Nephron progenitor cell (in vitro differentiated cells): ENCODE data around the gene TXNRD2.

ENCODE experiments used
- DNase-seq: peaks from one replicate; pipeline ENCODE4 v3.0.0; 2021
- H3K27ac Mint-ChIP-seq: 2 replicates; pipeline ENCODE4 v1.8.0; 2021; ENCODE audit warnings: mild to moderate bottlenecking, moderate library complexity, mixed read lengths
- H3K27me3 Mint-ChIP-seq: 2 replicates; pipeline ENCODE4 v1.8.0; 2021; ENCODE audit warnings: mild to moderate bottlenecking, low read depth, mixed read lengths; ENCODE audit not compliant: poor library complexity
- H3K36me3 Mint-ChIP-seq: 2 replicates; pipeline ENCODE4 v1.8.0; 2021; ENCODE audit warnings: low read depth, mixed read lengths
- H3K4me1 Mint-ChIP-seq: 2 replicates; pipeline ENCODE4 v1.8.0; 2021; ENCODE audit warnings: mixed read lengths
- H3K4me3 Mint-ChIP-seq: 2 replicates; pipeline ENCODE4 v1.8.0; 2021; ENCODE audit warnings: mild to moderate bottlenecking, moderate library complexity, mixed read lengths
- H3K9me3 Mint-ChIP-seq: 2 replicates; pipeline ENCODE4 v1.8.0; 2021; ENCODE audit warnings: mild to moderate bottlenecking, moderate library complexity, mixed read lengths
- CTCF ChIP-seq: fragments of 200-600 bp; sonication (generic); IDR thresholded peaks from 2 replicates; pipeline ENCODE4 v1.5.0; 2021; ENCODE audit warnings: antibody characterized with exemption

TXNRD2 gene

GRCh38 chr22:19895160-19895849 is 46.3 kb downstream of the TXNRD2 start:
- Mint-ChIP-seq H3K9me3 (no peaks in the 10 kb centered on the region), H3K4me1 (peaks cover 48% of the 10 kb centered on the region), H3K27ac (no peak overlapping the region), H3K4me3 (no peak overlapping the region), H3K27me3 (peaks cover 8% of the 10 kb centered on the region), H3K36me3 (peaks cover 7% of the 10 kb centered on the region)
- no peak for DNase-seq
- TF ChIP-seq CTCF: no peak

- Mint-ChIP-seq H3K36me3 (peaks cover 7% of the 10 kb centered on the region), H3K27ac (no peak overlapping the region), H3K27me3 (peaks cover 8% of the 10 kb centered on the region), H3K4me3 (no peak overlapping the region), H3K4me1 (peaks cover 48% of the 10 kb centered on the region), H3K9me3 (no peaks in the 10 kb centered on the region)
- DNase-seq: no peak
- TF ChIP-seq CTCF: no peak
These were observed 48.3 kb downstream of the TXNRD2 start for GRCh38 chr22:19893363-19893762.

- Mint-ChIP-seq H3K4me3 (peak overlapping the region; percentile 54), H3K9me3 (no peaks in the 10 kb centered on the region), H3K4me1 (peaks cover 48% of the 10 kb centered on the region), H3K27ac (no peak overlapping the region), H3K27me3 (peaks cover 11% of the 10 kb centered on the region), H3K36me3 (peaks cover 7% of the 10 kb centered on the region)
- DNase-seq: peak; percentile 40
- TF ChIP-seq CTCF: no peak
These were observed 48.7 kb downstream of the TXNRD2 start for GRCh38 chr22:19892925-19893324.

GRCh38 chr22:19892257-19892879 is 49.2 kb downstream of the TXNRD2 start:
- no peaks in the 10 kb centered on the region for H3K9me3 Mint-ChIP-seq
- H3K36me3 Mint-ChIP-seq: peaks cover 7% of the 10 kb centered on the region
- H3K4me1 Mint-ChIP-seq: peaks cover 46% of the 10 kb centered on the region
- peaks cover 13% of the 10 kb centered on the region for H3K27me3 Mint-ChIP-seq
- TF ChIP-seq CTCF: no peak
- H3K4me3 Mint-ChIP-seq: peak overlapping the region; percentile 60
- peak; percentile 70 for DNase-seq
- H3K27ac Mint-ChIP-seq: peak overlapping the region; percentile 83

- Mint-ChIP-seq H3K36me3 (peaks cover 7% of the 10 kb centered on the region), H3K27ac (no peak overlapping the region), H3K4me1 (peaks cover 41% of the 10 kb centered on the region), H3K9me3 (no peaks in the 10 kb centered on the region), H3K27me3 (peaks cover 13% of the 10 kb centered on the region), H3K4me3 (peak overlapping the region; percentile 47)
- DNase-seq: no peak
- TF ChIP-seq CTCF: no peak
These were observed 50.0 kb downstream of the TXNRD2 start for GRCh38 chr22:19891317-19892256.
